ENCODE data around the gene NPRL2.

Gene NPRL2

GRCh38 chr3:50350213-50350526, 405 bp downstream of the NPRL2 start:
- Histone ChIP-seq H3K4me3 (peak overlapping the region; percentile 73), H3K27ac (peak overlapping the region; percentile 80 to 88)
- no peak for DNase-seq (ENCODE audit: low spot score)
- no peak for TF ChIP-seq CTCF (IDR thresholded peaks at IDR 0.05)

DNA sequence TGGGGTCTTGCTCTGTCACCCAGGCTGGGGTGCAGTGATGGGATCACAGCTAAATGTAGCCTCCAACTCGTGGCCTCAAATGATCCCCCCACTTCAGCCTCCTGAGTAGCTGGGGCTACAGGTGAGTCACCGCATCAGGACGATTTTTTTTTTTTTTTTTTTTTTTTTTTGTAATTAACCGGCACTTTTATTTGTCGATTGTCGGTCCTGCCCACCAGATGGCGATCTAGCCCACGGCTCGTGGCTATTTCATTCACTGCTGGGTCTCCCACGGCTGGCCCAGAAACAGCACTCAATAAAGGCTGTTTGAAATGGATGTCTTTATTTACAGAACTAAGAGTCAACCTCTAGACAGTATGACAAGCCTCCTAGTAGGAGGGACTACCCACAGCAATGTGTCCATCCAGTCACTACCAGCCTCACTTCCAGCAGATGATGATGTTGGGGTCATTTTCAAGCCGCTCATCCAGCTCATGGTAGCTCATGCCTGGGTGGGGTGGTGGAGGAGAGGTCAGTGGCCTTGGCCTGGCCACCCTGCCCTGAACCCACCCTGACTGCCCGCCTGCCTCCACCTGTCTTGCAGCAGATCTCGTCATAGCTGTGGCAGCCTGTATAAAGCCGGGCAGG, 3.3 kb downstream of the NPRL2 start:
- no peak for DNase-seq (ENCODE audit: low spot score)
- H3K27ac ChIP-seq, result no peak overlapping the region
- TF ChIP-seq CTCF (IDR thresholded peaks at IDR 0.05), result peak; percentile 12

DNA sequence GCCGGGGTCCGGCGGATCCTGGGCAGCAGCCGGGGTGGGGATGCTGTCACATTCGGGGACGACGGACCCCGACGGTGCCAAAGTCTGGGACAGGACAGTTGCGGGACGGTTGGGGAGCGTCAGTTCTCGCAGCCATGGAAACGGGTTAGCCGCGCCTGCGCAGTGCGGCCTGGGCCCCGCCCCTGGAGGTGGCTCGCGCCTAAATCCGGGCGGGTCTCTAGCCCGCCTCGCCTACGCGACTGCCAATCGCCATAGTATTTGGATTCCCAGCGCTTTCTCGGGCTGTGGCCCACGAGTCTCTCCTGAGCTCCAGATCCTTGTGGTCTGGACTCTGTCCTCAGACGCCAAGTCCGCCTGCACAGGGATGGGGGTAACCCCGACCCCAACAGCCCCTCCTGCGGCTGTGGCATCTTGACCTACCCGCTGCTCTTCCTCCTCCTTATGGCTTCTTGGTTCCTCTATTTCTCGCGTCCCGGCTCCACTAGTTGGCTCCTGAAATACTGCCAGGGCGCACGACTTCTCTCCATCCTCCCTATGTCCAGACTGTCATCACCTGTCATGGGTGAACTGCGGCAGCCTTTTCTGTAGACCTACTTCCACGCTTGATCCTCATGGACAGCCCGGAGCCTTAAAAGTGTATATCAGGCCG, 4.9 kb downstream of the NPRL2 start, which contains the start of gene ZMYND10:
Gene ZMYND10, minus strand, starts transcription at position 147 of the 649 bp plus-strand sequence. CDS start 153 bp downstream, outside the sequence.
- no peak for DNase-seq (ENCODE audit: low spot score)
- peak within 1 kb of the TSS; percentile 62 for H3K4me3 ChIP-seq
- H3K27ac ChIP-seq, result peak within 1 kb of the TSS in 1 of 2 donors; percentile 9
- no peak for TF ChIP-seq CTCF (IDR thresholded peaks at IDR 0.05)

More for the DNA sequence above, 3.3 kb downstream of the NPRL2 start:
- H3K4me3 ChIP-seq, result no peak overlapping the region

DNA sequence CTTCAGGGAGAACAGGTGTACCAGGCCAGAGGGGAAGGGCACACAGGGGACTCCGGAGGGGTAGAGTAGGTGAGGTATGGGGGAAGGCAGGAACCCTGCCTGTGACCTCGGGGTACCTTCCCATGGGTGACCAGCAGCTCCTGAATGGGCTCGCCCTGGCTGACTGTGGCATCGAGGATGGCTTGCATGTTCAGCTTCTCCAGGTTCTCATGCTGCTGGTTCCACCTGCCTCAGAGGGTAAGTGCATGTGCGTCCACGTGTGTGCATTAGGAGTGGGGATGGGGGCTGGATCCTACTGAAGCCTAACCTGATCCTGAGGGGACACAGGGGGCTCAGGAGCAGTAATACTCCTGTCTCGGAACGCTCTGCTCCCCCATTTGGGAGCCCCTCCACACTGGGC, 5.6 kb downstream of the NPRL2 start:
- peak overlapping the region; percentile 62 for H3K4me3 ChIP-seq
- DNase-seq (ENCODE audit: low spot score), result no peak
- no peak overlapping the region for H3K27ac ChIP-seq
- no peak for TF ChIP-seq CTCF (IDR thresholded peaks at IDR 0.05)

GRCh38 chr3:50342813-50343633, 7.6 kb downstream of the NPRL2 start:
- no peak for DNase-seq (ENCODE audit: low spot score)
- no peak overlapping the region for H3K27ac ChIP-seq
- no peak for TF ChIP-seq CTCF (IDR thresholded peaks at IDR 0.05)
- no peak overlapping the region for H3K4me3 ChIP-seq

GRCh38 chr3:50341996-50342650, 8.5 kb downstream of the NPRL2 start:
- TF ChIP-seq CTCF (IDR thresholded peaks at IDR 0.05), result no peak
- H3K27ac ChIP-seq, result no peak overlapping the region
- H3K4me3 ChIP-seq, result no peak overlapping the region
- no peak for DNase-seq (ENCODE audit: low spot score)
